Dermis lymphatic vessel endothelial cell (primary cell): ENCODE data around the gene TCAF2. TPM values are rescaled to one million over a fixed set of nuclear protein-coding genes. Genes with fewer than 3 reads are reported as not detected.

Source experiments
- total RNA-seq: library from RNA; depleted of rRNA; stranded (reverse); fragments of >200 nt; gene quantifications from 2 replicates; pipeline ENCODE4 v1.2.1, GENCODE V29; 2014

TCAF2 gene
- total RNA-seq: 2.9 and 3.8 TPM in 2 replicates

DNA sequence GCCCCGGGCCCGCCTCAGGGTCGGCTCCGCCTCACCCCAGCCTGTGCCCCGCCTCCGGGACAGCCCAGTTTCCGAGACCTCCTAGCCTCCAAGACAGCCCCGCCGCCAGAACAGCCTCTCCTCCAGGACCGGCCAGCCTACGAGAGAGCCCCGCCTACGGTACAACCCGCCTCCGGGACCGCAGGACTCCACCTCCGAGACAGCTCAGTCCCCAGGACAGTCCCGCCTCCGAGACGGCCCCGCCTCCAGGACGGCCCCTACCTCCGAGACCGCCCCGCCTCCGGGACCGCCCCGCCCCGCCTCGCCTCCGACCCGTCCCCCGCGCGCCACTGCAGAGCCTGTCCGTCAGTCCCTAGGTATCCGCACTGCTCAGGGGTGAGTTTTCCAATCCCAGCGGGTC is at the start of gene TCAF2:
TCAF2 (plus strand) TSS at position 329 of the 400 bp plus-strand sequence.

DNA sequence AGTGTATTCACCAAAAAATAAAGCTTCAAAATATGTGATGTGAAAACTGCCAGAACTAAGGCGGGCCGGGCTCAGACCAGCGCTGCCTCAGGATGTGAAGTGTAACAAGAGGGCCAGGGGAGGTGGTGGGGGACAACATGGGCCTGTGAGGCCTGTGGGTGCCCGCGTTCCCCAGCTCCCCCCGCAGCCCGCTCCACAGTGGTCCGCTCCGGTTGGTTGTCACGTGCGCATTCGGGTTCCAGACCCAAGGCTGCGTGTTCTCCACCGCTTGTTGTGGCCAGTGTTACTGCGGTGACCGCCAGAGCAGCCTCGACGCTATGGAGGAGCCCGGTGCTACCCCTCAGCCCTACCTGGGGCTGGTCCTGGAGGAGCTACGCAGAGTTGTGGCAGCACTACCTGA is 49.3 kb upstream of the TCAF2 start, which contains the start of gene CTAGE15:
CTAGE15 (plus strand) TSS at position 301 of the 400 bp plus-strand sequence; CDS start at position 318, 17 bp downstream.

Other genes starting within 250 kb of the TCAF2 start
- 10.4 and 11.5 TPM in 2 replicates for gene ZYX, start 239.6 kb upstream of the TCAF2 start, total RNA-seq
- gene EPHA1, start 212.1 kb upstream of the TCAF2 start, total RNA-seq: 0.11 and 0.17 TPM in 2 replicates
- gene TAS2R60, start 177.5 kb upstream of the TCAF2 start, total RNA-seq: not detected in 2 replicates
- not detected in 2 replicates for gene TAS2R41, start 143.1 kb upstream of the TCAF2 start, total RNA-seq
- gene CTAGE15, start 49.2 kb upstream of the TCAF2 start, total RNA-seq: 0.11 TPM in 1 of 2 replicates, not detected in the other
- gene CTAGE6, start 136.7 kb downstream of the TCAF2 start, total RNA-seq: 0.17 TPM in 1 of 2 replicates, not detected in the other